H54 (cell line): Measurements from ENCODE around the gene CASP14.
A peak's percentile ranks its signal among the peaks of the same experiment; 100 is the strongest.
"Not testable (repeated sequence)": the region's sequence is repeated elsewhere in the genome, so short reads cannot be mapped to it uniquely, and the experiment has no call there.

ENCODE experiments used
- DNase-seq: peaks from one replicate; pipeline ENCODE4 v3.0.0; 2011; ENCODE audit warnings: low spot score, mixed read lengths; ENCODE audit not compliant: insufficient read length
- FAIRE-seq: peaks from 3 replicates; lab custom pipeline; 2011; peaks lifted over from hg19 to GRCh38; lab: Jason Lieb, UNC
- POLR2A ChIP-seq: IDR thresholded peaks from 2 replicates; pipeline ENCODE4 v1.6.1; 2011; ENCODE audit warnings: low read depth, mild to moderate bottlenecking, low read length

The CASP14 gene

GRCh38 chr19:15091918-15092753 is 42.9 kb downstream of the CASP14 start:
- DNase-seq, result no peak
- no peak for FAIRE-seq
- TF ChIP-seq POLR2A, result no peak

GRCh38 chr19:15093001-15093400 is 43.7 kb downstream of the CASP14 start:
- TF ChIP-seq POLR2A, result no peak
- FAIRE-seq, result no peak
- no peak for DNase-seq

- no peak for TF ChIP-seq POLR2A
- FAIRE-seq, result no peak
- no peak for DNase-seq
Observed at GRCh38 chr19:15096223-15096622, 46.9 kb downstream of the CASP14 start.

- FAIRE-seq, DNase-seq: not testable (repeated sequence)
Observed at GRCh38 chr19:15097980-15098379, 48.7 kb downstream of the CASP14 start.

GRCh38 chr19:15098460-15098859 is 49.2 kb downstream of the CASP14 start:
- FAIRE-seq (no peak), DNase-seq (no peak)
- TF ChIP-seq POLR2A, result no peak

GRCh38 chr19:15099017-15099582 is 49.8 kb downstream of the CASP14 start:
- no peak for TF ChIP-seq POLR2A
- FAIRE-seq (no peak), DNase-seq (no peak)

- FAIRE-seq (no peak), DNase-seq (no peak)
- TF ChIP-seq POLR2A, result no peak
Observed at GRCh38 chr19:15101479-15102082, 52.3 kb downstream of the CASP14 start.

- no peak for FAIRE-seq
- no peak for DNase-seq
- TF ChIP-seq POLR2A, result no peak
Observed at GRCh38 chr19:15104003-15104402, 54.7 kb downstream of the CASP14 start.

GRCh38 chr19:15104411-15104810 is 55.1 kb downstream of the CASP14 start:
- TF ChIP-seq POLR2A, result no peak
- DNase-seq (no peak), FAIRE-seq (no peak)

- no peak for TF ChIP-seq POLR2A
- FAIRE-seq (no peak), DNase-seq (no peak)
Observed at GRCh38 chr19:15105044-15105443, 55.8 kb downstream of the CASP14 start.

GRCh38 chr19:15107061-15108010 is 58.1 kb downstream of the CASP14 start, which contains the start of gene SYDE1:
TSS of gene SYDE1 (plus strand) at chr19:15107401. CDS start at chr19:15107434, 33 bp downstream.
- peak; percentile 48 for TF ChIP-seq POLR2A
- peak; percentile 83 for DNase-seq
- FAIRE-seq, result no peak
